ENCODE data around the gene PLEKHM1. TPM values are rescaled to one million over a fixed set of nuclear protein-coding genes. Genes with fewer than 3 reads are reported as not detected.

Gene PLEKHM1
- total and polyA plus RNA-seq, 2 of the 13 experiments (the other 11 are each of a cell fraction or from before 2014, with no cell fraction given) = 7.6 to 13.5 TPM

DNA sequence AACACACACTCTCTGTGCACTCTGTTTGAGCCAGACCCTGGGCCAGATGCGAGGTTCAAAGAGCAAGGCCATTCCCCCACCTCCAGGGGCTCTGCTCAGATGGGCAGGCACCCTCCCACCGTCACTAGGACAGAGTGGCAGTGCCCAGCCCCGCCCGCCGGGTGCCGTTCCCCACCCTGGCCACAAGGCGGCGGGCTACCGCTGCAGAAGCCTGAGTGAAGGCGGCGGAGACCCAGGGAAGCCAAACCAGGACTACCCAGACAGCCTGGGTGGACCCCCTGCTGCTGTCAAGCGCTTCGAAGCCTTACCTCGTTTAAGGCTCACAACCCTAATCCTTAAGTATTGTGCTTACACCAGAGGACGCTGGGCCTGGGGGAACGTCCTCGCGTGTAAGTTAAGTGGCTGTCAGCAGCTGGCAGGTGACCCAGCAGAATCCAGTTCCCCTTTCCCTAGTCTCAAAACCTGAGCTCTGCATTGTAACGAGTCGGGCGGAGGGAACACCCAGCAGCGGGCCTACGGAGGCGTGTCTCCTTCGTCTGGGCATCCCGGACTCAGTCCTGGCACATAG lies 62.4 kb downstream of the PLEKHM1 start (continued):
- TF ChIP-seq RFX3 (CRISPR knock-in tag; IDR thresholded peaks at IDR 0.05) = no peak
- TF ChIP-seq TAF1 (CRISPR knock-in tag; IDR thresholded peaks at IDR 0.05) = no peak
- TF ChIP-seq CBX5 (CRISPR knock-in tag; IDR thresholded peaks at IDR 0.05; ENCODE audit: borderline replicate concordance) = 0 out of 2 replicates have a peak, but pooled peaks have one; percentile 52
- TF ChIP-seq NFKB2 (CRISPR knock-in tag; IDR thresholded peaks at IDR 0.05; ENCODE audit: borderline replicate concordance) = peak; percentile 54; the same call in 1 of the 2 replicates
- 0 out of 2 replicates have a peak, but pooled peaks have one; percentile 47 for TF ChIP-seq MTF2 (CRISPR knock-in tag; IDR thresholded peaks at IDR 0.05; ENCODE audit: borderline replicate concordance)
- TF ChIP-seq, protein P1, sequence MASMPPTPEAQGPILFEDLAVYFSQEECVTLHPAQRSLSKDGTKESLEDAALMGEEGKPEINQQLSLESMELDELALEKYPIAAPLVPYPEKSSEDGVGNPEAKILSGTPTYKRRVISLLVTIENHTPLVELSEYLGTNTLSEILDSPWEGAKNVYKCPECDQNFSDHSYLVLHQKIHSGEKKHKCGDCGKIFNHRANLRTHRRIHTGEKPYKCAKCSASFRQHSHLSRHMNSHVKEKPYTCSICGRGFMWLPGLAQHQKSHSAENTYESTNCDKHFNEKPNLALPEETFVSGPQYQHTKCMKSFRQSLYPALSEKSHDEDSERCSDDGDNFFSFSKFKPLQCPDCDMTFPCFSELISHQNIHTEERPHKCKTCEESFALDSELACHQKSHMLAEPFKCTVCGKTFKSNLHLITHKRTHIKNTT (CRISPR knock-in tag; IDR thresholded peaks at IDR 0.05) = no peak
- TF ChIP-seq, protein P2, sequence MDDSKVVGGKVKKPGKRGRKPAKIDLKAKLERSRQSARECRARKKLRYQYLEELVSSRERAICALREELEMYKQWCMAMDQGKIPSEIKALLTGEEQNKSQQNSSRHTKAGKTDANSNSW (CRISPR knock-in tag; IDR thresholded peaks at IDR 0.05; ENCODE audit: borderline replicate concordance) = no peak
- no peak for TF ChIP-seq ASH2L (IDR thresholded peaks at IDR 0.05; ENCODE audit: insufficient read length, low read depth, low read length)
- no peak; the same call in 1 of the 2 replicates for TF ChIP-seq CAMTA2 (CRISPR knock-in tag; IDR thresholded peaks at IDR 0.05; ENCODE audit: borderline replicate concordance)
- no peak for TF ChIP-seq CEBPB (IDR thresholded peaks at IDR 0.05; ENCODE audit: borderline replicate concordance, low read depth, low read length)
- TF ChIP-seq THAP11 (CRISPR knock-in tag; IDR thresholded peaks at IDR 0.05) = peak; percentile 59
- TF ChIP-seq TP53 (CRISPR knock-in tag; conservative IDR thresholded peaks at IDR 0.05) = no peak
- TF ChIP-seq MEIS2 (CRISPR knock-in tag; IDR thresholded peaks at IDR 0.05) = peak; percentile 47; the same call in 1 of the 2 replicates
- TF ChIP-seq ZNF263 (CRISPR knock-in tag; IDR thresholded peaks at IDR 0.05) = no peak; the same call in 1 of the 2 replicates
- 0 out of 2 replicates have a peak, but pooled peaks have one; percentile 39 for TF ChIP-seq RNF2 (conservative IDR thresholded peaks at IDR 0.05; ENCODE audit: low read depth)
- TF ChIP-seq, protein P3, sequence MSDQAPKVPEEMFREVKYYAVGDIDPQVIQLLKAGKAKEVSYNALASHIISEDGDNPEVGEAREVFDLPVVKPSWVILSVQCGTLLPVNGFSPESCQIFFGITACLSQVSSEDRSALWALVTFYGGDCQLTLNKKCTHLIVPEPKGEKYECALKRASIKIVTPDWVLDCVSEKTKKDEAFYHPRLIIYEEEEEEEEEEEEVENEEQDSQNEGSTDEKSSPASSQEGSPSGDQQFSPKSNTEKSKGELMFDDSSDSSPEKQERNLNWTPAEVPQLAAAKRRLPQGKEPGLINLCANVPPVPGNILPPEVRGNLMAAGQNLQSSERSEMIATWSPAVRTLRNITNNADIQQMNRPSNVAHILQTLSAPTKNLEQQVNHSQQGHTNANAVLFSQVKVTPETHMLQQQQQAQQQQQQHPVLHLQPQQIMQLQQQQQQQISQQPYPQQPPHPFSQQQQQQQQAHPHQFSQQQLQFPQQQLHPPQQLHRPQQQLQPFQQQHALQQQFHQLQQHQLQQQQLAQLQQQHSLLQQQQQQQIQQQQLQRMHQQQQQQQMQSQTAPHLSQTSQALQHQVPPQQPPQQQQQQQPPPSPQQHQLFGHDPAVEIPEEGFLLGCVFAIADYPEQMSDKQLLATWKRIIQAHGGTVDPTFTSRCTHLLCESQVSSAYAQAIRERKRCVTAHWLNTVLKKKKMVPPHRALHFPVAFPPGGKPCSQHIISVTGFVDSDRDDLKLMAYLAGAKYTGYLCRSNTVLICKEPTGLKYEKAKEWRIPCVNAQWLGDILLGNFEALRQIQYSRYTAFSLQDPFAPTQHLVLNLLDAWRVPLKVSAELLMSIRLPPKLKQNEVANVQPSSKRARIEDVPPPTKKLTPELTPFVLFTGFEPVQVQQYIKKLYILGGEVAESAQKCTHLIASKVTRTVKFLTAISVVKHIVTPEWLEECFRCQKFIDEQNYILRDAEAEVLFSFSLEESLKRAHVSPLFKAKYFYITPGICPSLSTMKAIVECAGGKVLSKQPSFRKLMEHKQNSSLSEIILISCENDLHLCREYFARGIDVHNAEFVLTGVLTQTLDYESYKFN (CRISPR knock-in tag; conservative IDR thresholded peaks at IDR 0.05) = peak; percentile 52; the same call in 1 of the 2 replicates
- TF ChIP-seq, protein P4, sequence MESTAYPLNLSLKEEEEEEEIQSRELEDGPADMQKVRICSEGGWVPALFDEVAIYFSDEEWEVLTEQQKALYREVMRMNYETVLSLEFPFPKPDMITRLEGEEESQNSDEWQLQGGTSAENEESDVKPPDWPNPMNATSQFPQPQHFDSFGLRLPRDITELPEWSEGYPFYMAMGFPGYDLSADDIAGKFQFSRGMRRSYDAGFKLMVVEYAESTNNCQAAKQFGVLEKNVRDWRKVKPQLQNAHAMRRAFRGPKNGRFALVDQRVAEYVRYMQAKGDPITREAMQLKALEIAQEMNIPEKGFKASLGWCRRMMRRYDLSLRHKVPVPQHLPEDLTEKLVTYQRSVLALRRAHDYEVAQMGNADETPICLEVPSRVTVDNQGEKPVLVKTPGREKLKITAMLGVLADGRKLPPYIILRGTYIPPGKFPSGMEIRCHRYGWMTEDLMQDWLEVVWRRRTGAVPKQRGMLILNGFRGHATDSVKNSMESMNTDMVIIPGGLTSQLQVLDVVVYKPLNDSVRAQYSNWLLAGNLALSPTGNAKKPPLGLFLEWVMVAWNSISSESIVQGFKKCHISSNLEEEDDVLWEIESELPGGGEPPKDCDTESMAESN (CRISPR knock-in tag; conservative IDR thresholded peaks at IDR 0.05) = peak; percentile 56; the same call in 1 of the 2 replicates
- TF ChIP-seq, protein P5, sequence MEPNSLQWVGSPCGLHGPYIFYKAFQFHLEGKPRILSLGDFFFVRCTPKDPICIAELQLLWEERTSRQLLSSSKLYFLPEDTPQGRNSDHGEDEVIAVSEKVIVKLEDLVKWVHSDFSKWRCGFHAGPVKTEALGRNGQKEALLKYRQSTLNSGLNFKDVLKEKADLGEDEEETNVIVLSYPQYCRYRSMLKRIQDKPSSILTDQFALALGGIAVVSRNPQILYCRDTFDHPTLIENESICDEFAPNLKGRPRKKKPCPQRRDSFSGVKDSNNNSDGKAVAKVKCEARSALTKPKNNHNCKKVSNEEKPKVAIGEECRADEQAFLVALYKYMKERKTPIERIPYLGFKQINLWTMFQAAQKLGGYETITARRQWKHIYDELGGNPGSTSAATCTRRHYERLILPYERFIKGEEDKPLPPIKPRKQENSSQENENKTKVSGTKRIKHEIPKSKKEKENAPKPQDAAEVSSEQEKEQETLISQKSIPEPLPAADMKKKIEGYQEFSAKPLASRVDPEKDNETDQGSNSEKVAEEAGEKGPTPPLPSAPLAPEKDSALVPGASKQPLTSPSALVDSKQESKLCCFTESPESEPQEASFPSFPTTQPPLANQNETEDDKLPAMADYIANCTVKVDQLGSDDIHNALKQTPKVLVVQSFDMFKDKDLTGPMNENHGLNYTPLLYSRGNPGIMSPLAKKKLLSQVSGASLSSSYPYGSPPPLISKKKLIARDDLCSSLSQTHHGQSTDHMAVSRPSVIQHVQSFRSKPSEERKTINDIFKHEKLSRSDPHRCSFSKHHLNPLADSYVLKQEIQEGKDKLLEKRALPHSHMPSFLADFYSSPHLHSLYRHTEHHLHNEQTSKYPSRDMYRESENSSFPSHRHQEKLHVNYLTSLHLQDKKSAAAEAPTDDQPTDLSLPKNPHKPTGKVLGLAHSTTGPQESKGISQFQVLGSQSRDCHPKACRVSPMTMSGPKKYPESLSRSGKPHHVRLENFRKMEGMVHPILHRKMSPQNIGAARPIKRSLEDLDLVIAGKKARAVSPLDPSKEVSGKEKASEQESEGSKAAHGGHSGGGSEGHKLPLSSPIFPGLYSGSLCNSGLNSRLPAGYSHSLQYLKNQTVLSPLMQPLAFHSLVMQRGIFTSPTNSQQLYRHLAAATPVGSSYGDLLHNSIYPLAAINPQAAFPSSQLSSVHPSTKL (CRISPR knock-in tag; IDR thresholded peaks at IDR 0.05) = peak; percentile 49
- TF ChIP-seq PLRG1 (conservative IDR thresholded peaks at IDR 0.05) = no peak
- TF ChIP-seq FOXO1 (CRISPR knock-in tag; IDR thresholded peaks at IDR 0.05) = 0 out of 2 replicates have a peak, but pooled peaks have one; percentile 19
